A673 (cell line): ENCODE data around the gene KCTD14. TPM values are rescaled to one million over a fixed set of nuclear protein-coding genes. Genes with fewer than 3 reads are reported as not detected.

Experiments used
- BruUV-seq: library from RNA; stranded (reverse); fragments of 400-500 nt; replicated peaks from 2 replicates; lab custom pipeline; 2021; lab: Mats Ljungman, UMichigan
- CTCF ChIA-PET: fragments of 300-600 bp; sonication (Branson Sonifier 250); formaldehyde crosslinking; loops from one replicate; lab custom pipeline; 2022; ENCODE audit warnings: antibody characterized with exemption; lab: Charles Lee
- POLR2A ChIA-PET: fragments of 300-600 bp; sonication (Branson Sonifier 250); formaldehyde crosslinking; loops from one replicate; lab custom pipeline; 2022; ENCODE audit warnings: antibody characterized with exemption; ENCODE audit not compliant: low non-redundant PET; lab: Charles Lee
- DNase-seq: peaks from one replicate; pipeline ENCODE4 v3.0.0-alpha.2; 2015; ENCODE audit warnings: low spot score
- H3K27ac ChIP-seq: fragments of 200-600 bp; sonication (generic); 2 replicates; pipeline ENCODE4 v1.5.1; 2016; ENCODE audit warnings: mixed run types, low read depth, mild to moderate bottlenecking, mixed read lengths, antibody characterized with exemption, low read length; ENCODE audit not compliant: poor library complexity, severe bottlenecking
- H3K27me3 ChIP-seq: fragments of 200-600 bp; sonication (generic); replicated peaks from 2 replicates; pipeline ENCODE4 v1.6.1; 2017; ENCODE audit warnings: mixed run types, low read depth, mild to moderate bottlenecking, mixed read lengths, antibody characterized with exemption, low read length; ENCODE audit not compliant: insufficient read depth, poor library complexity
- H3K36me3 ChIP-seq: fragments of 200-600 bp; sonication (generic); 2 replicates; pipeline ENCODE4 v1.6.1; 2016; ENCODE audit warnings: mixed run types, mild to moderate bottlenecking, mixed read lengths, antibody characterized with exemption, low read length; ENCODE audit not compliant: insufficient read depth, poor library complexity, severe bottlenecking
- H3K4me1 ChIP-seq: fragments of 200-600 bp; sonication (generic); 2 replicates; pipeline ENCODE4 v1.6.1; 2017; ENCODE audit warnings: mixed run types, mild to moderate bottlenecking, mixed read lengths, antibody characterized with exemption, low read length; ENCODE audit not compliant: insufficient read depth, poor library complexity, severe bottlenecking
- H3K4me3 ChIP-seq: fragments of 200-600 bp; sonication (generic); 2 replicates; pipeline ENCODE4 v1.5.1; 2016; ENCODE audit warnings: low read depth, mixed run types, mild to moderate bottlenecking, mixed read lengths, low read length; ENCODE audit not compliant: poor library complexity, severe bottlenecking
- H3K9me3 ChIP-seq: fragments of 200-600 bp; sonication (generic); 2 replicates; pipeline ENCODE4 v1.6.1; 2016; ENCODE audit warnings: mixed run types, low read depth, mild to moderate bottlenecking, mixed read lengths, antibody characterized with exemption, low read length; ENCODE audit not compliant: poor library complexity, severe bottlenecking
- EZH2 ChIP-seq: fragments of 200-600 bp; sonication (generic); IDR thresholded peaks from 2 replicates; pipeline ENCODE4 v1.6.1; 2017; ENCODE audit warnings: borderline replicate concordance, low read depth, mild to moderate bottlenecking, mixed read lengths, antibody characterized with exemption, low read length; ENCODE audit not compliant: poor library complexity, severe bottlenecking
- intact Hi-C: fragments of 100-400 bp; cut with micrococcal nuclease; formaldehyde crosslinking; loops from one replicate; pipeline ENCODE4 v1.10.0; 2022; ENCODE audit not compliant: unreplicated experiment
- total RNA-seq: library from RNA; stranded (reverse); gene quantifications from 2 replicates; pipeline ENCODE4 v1.2.3, GENCODE V29; 2021
- TF ChIP-seq, protein P1 (sequence below): fragments of 300-800, 200-600 bp; sonication (generic); conservative IDR thresholded peaks from 2 replicates; pipeline ENCODE4 v1.5.1; 2017; ENCODE audit warnings: low read depth, mild to moderate bottlenecking, antibody characterized with exemption, low read length, moderate library complexity, mixed read lengths

KCTD14 gene
- total RNA-seq, 1 experiment from 2014 or later, result 0.45 TPM

DNA sequence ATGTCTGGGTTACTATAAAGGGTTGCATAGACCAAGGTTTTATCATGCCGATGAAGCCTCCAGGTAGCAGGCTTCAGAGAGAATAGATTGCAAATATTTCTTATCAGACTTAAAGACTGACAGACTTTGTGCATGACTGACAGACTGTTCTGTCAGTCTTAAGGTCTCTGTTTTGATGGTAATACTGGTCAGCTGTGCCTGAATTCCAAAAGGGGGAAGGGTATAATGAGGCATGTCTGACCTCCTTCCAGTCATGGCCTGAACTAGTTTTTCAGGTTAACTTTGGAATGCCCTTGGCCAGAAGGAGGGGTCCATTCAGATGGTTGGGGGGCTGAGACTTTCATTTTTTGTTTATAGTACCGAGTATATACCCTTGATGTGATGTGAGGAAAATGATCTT lies 4.7 kb upstream of the KCTD14 start:
- TF ChIP-seq EZH2, result no peak
- TF ChIP-seq, protein P1, sequence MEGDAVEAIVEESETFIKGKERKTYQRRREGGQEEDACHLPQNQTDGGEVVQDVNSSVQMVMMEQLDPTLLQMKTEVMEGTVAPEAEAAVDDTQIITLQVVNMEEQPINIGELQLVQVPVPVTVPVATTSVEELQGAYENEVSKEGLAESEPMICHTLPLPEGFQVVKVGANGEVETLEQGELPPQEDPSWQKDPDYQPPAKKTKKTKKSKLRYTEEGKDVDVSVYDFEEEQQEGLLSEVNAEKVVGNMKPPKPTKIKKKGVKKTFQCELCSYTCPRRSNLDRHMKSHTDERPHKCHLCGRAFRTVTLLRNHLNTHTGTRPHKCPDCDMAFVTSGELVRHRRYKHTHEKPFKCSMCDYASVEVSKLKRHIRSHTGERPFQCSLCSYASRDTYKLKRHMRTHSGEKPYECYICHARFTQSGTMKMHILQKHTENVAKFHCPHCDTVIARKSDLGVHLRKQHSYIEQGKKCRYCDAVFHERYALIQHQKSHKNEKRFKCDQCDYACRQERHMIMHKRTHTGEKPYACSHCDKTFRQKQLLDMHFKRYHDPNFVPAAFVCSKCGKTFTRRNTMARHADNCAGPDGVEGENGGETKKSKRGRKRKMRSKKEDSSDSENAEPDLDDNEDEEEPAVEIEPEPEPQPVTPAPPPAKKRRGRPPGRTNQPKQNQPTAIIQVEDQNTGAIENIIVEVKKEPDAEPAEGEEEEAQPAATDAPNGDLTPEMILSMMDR, result no peak
- ChIA-PET POLR2A (no interaction called here), CTCF (no interaction called here)
- no peaks in the 10 kb centered on the region for H3K27me3 ChIP-seq
- H3K4me3 ChIP-seq, result no peak overlapping the region
- BruUV-seq, result no TSS peak
- no peak overlapping the region for H3K27ac ChIP-seq
- H3K4me1 ChIP-seq, result peaks cover 17% of the 10 kb centered on the region
- no peaks in the 10 kb centered on the region for H3K36me3 ChIP-seq
- intact Hi-C loops, result no loop called here
- DNase-seq, result no peak
- H3K9me3 ChIP-seq, result no peaks in the 10 kb centered on the region

DNA sequence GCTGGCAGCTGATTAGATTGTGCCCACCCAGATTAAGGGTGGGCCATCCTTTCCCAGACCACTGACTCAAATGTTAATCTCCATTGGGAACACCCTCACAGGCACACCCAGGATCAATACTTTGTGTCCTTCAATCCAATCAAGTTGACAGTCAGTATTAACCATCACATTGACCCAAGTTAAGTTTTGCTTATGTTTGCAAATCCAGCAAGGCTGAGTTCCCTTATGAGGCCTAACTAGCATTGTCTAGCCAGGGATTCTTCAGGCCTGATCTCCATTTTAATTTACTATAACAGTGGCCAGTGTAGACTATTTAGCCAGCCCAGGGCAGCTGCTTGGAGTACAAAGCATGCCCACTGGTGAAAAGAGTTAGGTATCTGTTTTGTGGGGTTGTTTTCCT lies 2.3 kb upstream of the KCTD14 start:
- no TSS peak for BruUV-seq
- H3K9me3 ChIP-seq, result no peaks in the 10 kb centered on the region
- H3K27ac ChIP-seq, result no peak overlapping the region
- POLR2A ChIA-PET, result no interaction called here
- H3K36me3 ChIP-seq, result no peaks in the 10 kb centered on the region
- no peak for TF ChIP-seq EZH2
- TF ChIP-seq, protein P1, result no peak
- H3K4me1 ChIP-seq, result peaks cover 5% of the 10 kb centered on the region
- intact Hi-C loops, result no loop called here
- no peaks in the 10 kb centered on the region for H3K27me3 ChIP-seq
- DNase-seq, result no peak
- H3K4me3 ChIP-seq, result no peak overlapping the region
- CTCF ChIA-PET, result no interaction called here

DNA sequence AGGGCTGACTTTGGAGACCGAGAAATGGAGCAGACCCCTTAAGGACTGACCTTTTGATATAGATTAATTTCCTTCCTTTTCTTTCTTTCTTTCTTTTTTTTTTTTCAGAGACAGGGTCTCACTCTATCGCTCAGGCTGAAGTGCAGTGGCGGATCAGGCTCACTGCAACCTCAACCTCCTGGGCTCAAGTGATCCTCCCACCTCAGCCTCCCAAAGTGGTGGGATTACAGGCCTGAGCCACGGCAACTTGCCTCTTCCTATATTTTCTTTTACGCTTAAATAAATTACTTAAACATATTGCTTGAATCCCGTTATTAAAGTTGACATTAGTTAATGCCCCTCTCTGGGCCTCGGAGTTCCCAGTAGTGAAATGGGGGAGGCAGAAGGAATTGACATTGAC lies 350 bp upstream of the KCTD14 start:
- Histone ChIP-seq H3K4me3 (no peak overlapping the region), H3K4me1 (no peaks in the 10 kb centered on the region), H3K27me3 (no peaks in the 10 kb centered on the region), H3K27ac (no peak overlapping the region), H3K36me3 (no peaks in the 10 kb centered on the region), H3K9me3 (no peaks in the 10 kb centered on the region)
- no peak for TF ChIP-seq EZH2
- TF ChIP-seq, protein P1, result no peak
- POLR2A ChIA-PET, result no interaction called here
- CTCF ChIA-PET, result no interaction called here
- no TSS peak for BruUV-seq
- no peak for DNase-seq
- intact Hi-C loops, result no loop called here
